GM13976 (cell line): Measurements from ENCODE around the gene CADM1.

ENCODE experiments used
- DNase-seq: peaks from one replicate; pipeline ENCODE4 v3.0.0; 2012; ENCODE audit warnings: low spot score
- CTCF ChIP-seq: IDR thresholded peaks from 2 replicates; pipeline ENCODE4 v1.5.1; 2012; ENCODE audit warnings: borderline replicate concordance, mild to moderate bottlenecking; ENCODE audit not compliant: insufficient read depth; ENCODE audit errors: extremely low read depth, missing control alignments, control extremely low read depth
- in situ Hi-C: fragments of 300-500 bp; cut with MboI; formaldehyde crosslinking; loops from one replicate; pipeline ENCODE4 v1.12.0; 2022; ENCODE audit warnings: low sequenced_read_pairs, mixed read lengths, inconsistent platforms; ENCODE audit not compliant: unreplicated experiment

Gene CADM1

GRCh38 chr11:115168686-115169085, 335.5 kb downstream of the CADM1 start:
- no peak for DNase-seq
- in situ Hi-C loops: no loop called here
- no peak for TF ChIP-seq CTCF

- in situ Hi-C loops: no loop called here
- no peak for TF ChIP-seq CTCF
- no peak for DNase-seq
Observed at GRCh38 chr11:115168229-115168671, 336.0 kb downstream of the CADM1 start.

GRCh38 chr11:115167456-115167855, 336.8 kb downstream of the CADM1 start:
- TF ChIP-seq CTCF: no peak
- in situ Hi-C loops: no loop called here
- no peak for DNase-seq

- no peak for DNase-seq
- in situ Hi-C loops: no loop called here
- TF ChIP-seq CTCF: no peak
Observed at GRCh38 chr11:115166820-115167219, 337.4 kb downstream of the CADM1 start.

- in situ Hi-C loops: no loop called here
- no peak for TF ChIP-seq CTCF
- DNase-seq: no peak
Observed at GRCh38 chr11:115164774-115165173, 339.4 kb downstream of the CADM1 start.

- DNase-seq: no peak
- in situ Hi-C loops: no loop called here
- TF ChIP-seq CTCF: no peak
Observed at GRCh38 chr11:115162919-115163318, 341.3 kb downstream of the CADM1 start.

- no peak for DNase-seq
- in situ Hi-C loops: no loop called here
- TF ChIP-seq CTCF: no peak
Observed at GRCh38 chr11:115161876-115162275, 342.3 kb downstream of the CADM1 start.
